H1 (cell line): Measurements from ENCODE around the gene PRMT3.
A peak's percentile ranks its signal among the peaks of the same experiment; 100 is the strongest.

Experiments
- CHD2 ChIP-seq: IDR thresholded peaks from 2 replicates; pipeline ENCODE4 v1.6.1; 2012; ENCODE audit warnings: low read length, improper control_type of control experiment
- CTCF ChIP-seq, 3 experiments: IDR thresholded peaks; 1 replicate in 2 of 3; 2 replicates in 1 of 3; pipeline versions ENCODE4 v1.5.1 to v1.6.1; 2011; ENCODE audit warnings: low read length in 3 of 3, mild to moderate bottlenecking in 3 of 3, inconsistent platforms in 2 of 3, low read depth in 1 of 3, moderate library complexity in 1 of 3; ENCODE audit not compliant: insufficient read depth in 1 of 3; ENCODE audit errors: control extremely low read depth in 1 of 3
- PHF8 ChIP-seq: fragments of 200-600 bp; sonication (generic); conservative IDR thresholded peaks from 2 replicates; pipeline ENCODE4 v1.7.1; 2012; ENCODE audit warnings: low read depth, mild to moderate bottlenecking, inconsistent platforms, low read length, moderate library complexity
- TAF1 ChIP-seq: IDR thresholded peaks from 2 replicates; pipeline ENCODE4 v1.6.1; 2011; ENCODE audit warnings: mild to moderate bottlenecking, low read depth, low read length

- TF ChIP-seq PHF8 (peak; percentile 69; the same call in 1 of the 2 replicates), CTCF (IDR thresholded peaks at IDR 0.05; ENCODE audit: control extremely low read depth in 1 of 3, insufficient read depth in 1 of 3, low read depth in 1 of 3, low read length in 3 of 3) (no peak), CHD2 (no peak), TAF1 (peak; percentile 62)
These were observed 23.8 kb upstream of the PRMT3 start, which contains the start of gene HTATIP2 for GRCh38 chr11:20363500-20364340.
